ENCODE data around the gene QRICH2. TPM values are rescaled to one million over a fixed set of nuclear protein-coding genes. Genes with fewer than 3 reads are reported as not detected.

The QRICH2 gene
- total RNA-seq, 1 donor from 2014 or later, result 1.7 TPM

DNA sequence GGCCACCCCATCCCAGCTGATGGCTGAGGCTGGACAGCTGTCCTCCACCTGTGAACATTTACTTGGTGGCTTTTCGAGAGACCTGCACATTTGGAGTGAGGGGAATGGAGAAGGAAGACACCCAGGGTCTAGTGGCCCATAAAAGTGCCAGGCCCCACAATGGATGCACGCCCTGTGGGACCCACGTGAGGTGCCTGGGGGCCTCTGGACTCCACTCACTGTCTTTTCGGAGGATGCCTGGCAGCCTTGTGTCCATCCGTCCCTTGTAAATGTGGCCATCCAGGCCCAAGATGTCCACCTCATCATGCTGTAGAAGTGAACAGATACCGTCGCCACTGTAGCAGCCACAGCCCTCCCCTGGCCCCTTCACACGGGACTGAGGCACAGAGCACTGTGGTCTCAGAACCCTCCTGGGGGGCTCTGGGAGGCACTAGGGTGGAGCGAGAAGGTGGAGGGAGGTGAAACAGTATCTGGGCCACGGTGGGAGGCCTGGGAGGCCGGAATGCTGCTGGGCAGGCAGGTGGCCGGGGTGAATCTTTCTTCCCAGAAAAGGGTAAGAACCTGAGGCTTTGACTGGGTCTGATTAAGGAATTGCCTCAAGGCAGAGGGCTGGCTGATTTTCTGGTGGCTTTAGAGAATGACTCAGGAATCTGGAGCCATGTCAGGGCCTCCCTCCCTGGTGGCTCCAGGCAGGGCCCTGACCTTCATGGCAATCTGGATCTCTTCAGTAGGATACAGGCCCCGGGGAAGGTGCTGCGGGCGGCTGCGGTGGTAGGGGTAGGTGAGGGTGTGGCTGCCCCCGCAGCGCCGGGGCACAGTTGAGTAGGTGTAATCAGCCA, 31.4 kb downstream of the QRICH2 start:
- H3F3A ChIP-seq (ENCODE audit: low read depth), result peaks cover 7% of the 10 kb centered on the region
- Mint-ChIP-seq H3K27ac (no peak overlapping the region), H3K4me1 (peaks cover 2% of the 10 kb centered on the region), H3K27me3 (ENCODE audit: insufficient read depth, low read depth) (peaks cover 3% of the 10 kb centered on the region), H3K4me3 (peak overlapping the region; percentile 5), H3K9me3 (no peaks in the 10 kb centered on the region), H3K36me3 (no peaks in the 10 kb centered on the region)
- DNase-seq (ENCODE audit: low spot score), result no peak
- no peak overlapping the region for H3K9ac ChIP-seq
- no peaks in the 10 kb centered on the region for H3K27me3 ChIP-seq
- peaks cover 8% of the 10 kb centered on the region for H3K4me1 ChIP-seq
- no peaks in the 10 kb centered on the region for H3K79me2 ChIP-seq (ENCODE audit: low read depth)
- H3K36me3 ChIP-seq, result no peaks in the 10 kb centered on the region
- H3K9me3 ChIP-seq (ENCODE audit: low read depth), result no peaks in the 10 kb centered on the region
- no peak overlapping the region for H3K27ac ChIP-seq
- no peak overlapping the region for H3K4me2 ChIP-seq
- TF ChIP-seq EZH2 (IDR thresholded peaks at IDR 0.05) (no peak), EZH2phosphoT487 (IDR thresholded peaks at IDR 0.05) (no peak), CTCF (IDR thresholded peaks at IDR 0.05) (no peak)
- no peak overlapping the region for H2AFZ ChIP-seq (replicated peaks)
- peaks cover 10% of the 10 kb centered on the region for H4K20me1 ChIP-seq (ENCODE audit: low read depth)
- H3K4me3 ChIP-seq, result no peak overlapping the region

GRCh38 chr17:76276069-76276431, 32.0 kb downstream of the QRICH2 start:
- no peak overlapping the region for H3K9ac ChIP-seq
- Mint-ChIP-seq H3K4me3 (peak overlapping the region; percentile 7), H3K27ac (no peak overlapping the region), H3K27me3 (ENCODE audit: insufficient read depth, low read depth) (peaks cover 3% of the 10 kb centered on the region), H3K36me3 (no peaks in the 10 kb centered on the region), H3K9me3 (no peaks in the 10 kb centered on the region), H3K4me1 (peaks cover 2% of the 10 kb centered on the region)
- peaks cover 12% of the 10 kb centered on the region for H3K4me1 ChIP-seq
- H3F3A ChIP-seq (ENCODE audit: low read depth), result peaks cover 7% of the 10 kb centered on the region
- DNase-seq (ENCODE audit: low spot score), result no peak
- no peaks in the 10 kb centered on the region for H3K79me2 ChIP-seq (ENCODE audit: low read depth)
- no peak for TF ChIP-seq EZH2phosphoT487 (IDR thresholded peaks at IDR 0.05)
- H2AFZ ChIP-seq (replicated peaks), result no peak overlapping the region
- no peaks in the 10 kb centered on the region for H3K27me3 ChIP-seq
- no peak overlapping the region for H3K27ac ChIP-seq
- no peak overlapping the region for H3K4me3 ChIP-seq
- H3K9me3 ChIP-seq (ENCODE audit: low read depth), result no peaks in the 10 kb centered on the region
- H3K4me2 ChIP-seq, result no peak overlapping the region
- H3K36me3 ChIP-seq, result no peaks in the 10 kb centered on the region
- peaks cover 15% of the 10 kb centered on the region for H4K20me1 ChIP-seq (ENCODE audit: low read depth)

DNA sequence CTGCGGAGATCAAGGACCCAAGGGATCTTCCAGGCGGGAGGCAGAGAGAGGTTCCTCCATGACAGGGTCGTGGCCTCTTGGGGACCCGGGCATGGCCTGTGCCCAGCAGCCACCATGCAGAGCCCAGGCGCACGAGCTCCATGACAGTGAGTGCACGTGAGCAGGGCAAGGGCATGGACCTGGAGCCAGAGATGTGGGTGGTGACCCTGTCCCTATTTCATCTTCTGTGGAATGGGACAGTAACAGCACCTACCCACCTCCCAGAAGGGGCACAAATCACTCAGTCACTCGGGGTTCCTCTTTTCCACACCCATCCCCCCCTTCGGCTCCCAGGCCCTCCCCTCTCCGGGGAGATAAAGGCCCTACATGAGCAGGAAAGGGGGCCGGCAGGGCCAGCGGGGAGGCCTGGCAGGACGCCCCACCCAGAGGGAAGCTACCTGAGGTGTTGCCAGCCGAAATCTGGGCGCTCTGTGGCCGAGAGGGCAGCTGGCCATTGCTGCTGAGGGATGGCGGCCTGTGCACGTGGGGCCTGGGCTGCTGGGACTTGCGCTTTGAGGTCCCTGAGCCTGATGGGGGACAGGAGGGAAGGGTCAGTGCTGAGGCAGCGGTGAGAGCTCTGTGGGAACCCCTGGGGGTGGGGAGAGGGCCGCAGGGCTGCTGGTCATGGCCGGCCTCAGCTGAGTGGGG, 32.6 kb downstream of the QRICH2 start:
- TF ChIP-seq EZH2phosphoT487 (IDR thresholded peaks at IDR 0.05), result no peak
- Mint-ChIP-seq H3K36me3 (no peaks in the 10 kb centered on the region), H3K27me3 (ENCODE audit: insufficient read depth, low read depth) (peaks cover 3% of the 10 kb centered on the region), H3K4me3 (no peak overlapping the region), H3K27ac (no peak overlapping the region), H3K4me1 (peaks cover 7% of the 10 kb centered on the region), H3K9me3 (no peaks in the 10 kb centered on the region)
- H3K4me2 ChIP-seq, result no peak overlapping the region
- H2AFZ ChIP-seq (replicated peaks), result no peak overlapping the region
- H3K4me3 ChIP-seq, result no peak overlapping the region
- peaks cover 19% of the 10 kb centered on the region for H4K20me1 ChIP-seq (ENCODE audit: low read depth)
- H3K9me3 ChIP-seq (ENCODE audit: low read depth), result no peaks in the 10 kb centered on the region
- no peak overlapping the region for H3K9ac ChIP-seq
- H3K79me2 ChIP-seq (ENCODE audit: low read depth), result no peaks in the 10 kb centered on the region
- no peak for DNase-seq (ENCODE audit: low spot score)
- no peak overlapping the region for H3K27ac ChIP-seq
- no peaks in the 10 kb centered on the region for H3K27me3 ChIP-seq
- H3K36me3 ChIP-seq, result no peaks in the 10 kb centered on the region
- H3F3A ChIP-seq (ENCODE audit: low read depth), result peaks cover 7% of the 10 kb centered on the region
- peaks cover 12% of the 10 kb centered on the region for H3K4me1 ChIP-seq

DNA sequence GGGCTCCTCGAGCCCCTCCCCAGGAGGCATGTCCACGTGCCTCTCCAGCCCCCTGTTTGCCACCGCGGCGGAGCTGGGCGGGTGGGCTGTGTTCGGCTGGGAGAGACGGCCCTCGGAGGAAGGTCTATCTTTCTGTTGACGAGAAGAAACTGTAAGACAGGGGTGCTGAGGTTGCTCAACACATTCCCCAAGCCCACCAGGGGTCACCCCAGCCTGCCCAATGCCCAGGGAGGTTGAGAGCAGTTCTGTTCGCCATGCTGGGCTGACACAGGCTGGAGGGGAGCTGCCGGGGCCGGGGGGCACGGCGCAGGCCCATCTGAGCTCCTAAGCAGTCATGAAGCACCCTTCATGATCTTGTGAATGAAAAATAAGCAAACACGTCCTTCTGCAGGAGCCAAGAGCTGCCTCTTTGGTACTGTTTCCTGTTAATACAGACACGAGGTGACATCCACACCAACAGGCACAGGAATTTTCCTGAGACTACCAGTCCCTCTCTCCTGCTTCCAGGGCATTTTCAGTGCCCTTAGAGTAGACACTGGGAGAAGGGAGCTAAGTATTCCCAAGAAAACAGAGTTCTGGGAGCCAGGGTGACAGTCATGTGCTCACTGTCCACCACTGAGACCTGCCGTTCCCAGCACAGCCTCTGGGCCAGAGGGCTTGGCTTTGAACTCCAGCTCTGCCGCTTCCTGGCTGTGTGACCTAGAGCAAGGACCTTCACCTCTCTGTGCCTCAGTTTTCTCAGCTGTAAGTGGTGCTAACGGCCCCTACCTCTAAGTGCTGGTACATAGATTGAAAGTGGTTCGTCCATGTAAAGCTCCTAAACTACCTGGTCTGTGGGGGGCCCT, 33.7 kb downstream of the QRICH2 start:
- Mint-ChIP-seq H3K36me3 (no peaks in the 10 kb centered on the region), H3K27me3 (ENCODE audit: insufficient read depth, low read depth) (no peaks in the 10 kb centered on the region), H3K27ac (no peak overlapping the region), H3K4me3 (no peak overlapping the region), H3K9me3 (no peaks in the 10 kb centered on the region), H3K4me1 (peaks cover 12% of the 10 kb centered on the region)
- no peak overlapping the region for H3K4me3 ChIP-seq
- H3F3A ChIP-seq (ENCODE audit: low read depth), result peaks cover 7% of the 10 kb centered on the region
- H3K27me3 ChIP-seq, result no peaks in the 10 kb centered on the region
- H4K20me1 ChIP-seq (ENCODE audit: low read depth), result peaks cover 24% of the 10 kb centered on the region
- H3K27ac ChIP-seq, result no peak overlapping the region
- no peaks in the 10 kb centered on the region for H3K9me3 ChIP-seq (ENCODE audit: low read depth)
- TF ChIP-seq CTCF (IDR thresholded peaks at IDR 0.05) (no peak), EZH2phosphoT487 (IDR thresholded peaks at IDR 0.05) (no peak), EZH2 (IDR thresholded peaks at IDR 0.05) (no peak)
- H3K4me2 ChIP-seq, result no peak overlapping the region
- H3K4me1 ChIP-seq, result peaks cover 12% of the 10 kb centered on the region
- H3K79me2 ChIP-seq (ENCODE audit: low read depth), result peaks cover 5% of the 10 kb centered on the region
- H3K9ac ChIP-seq, result no peak overlapping the region
- H2AFZ ChIP-seq (replicated peaks), result no peak overlapping the region
- H3K36me3 ChIP-seq, result no peaks in the 10 kb centered on the region
- DNase-seq (ENCODE audit: low spot score), result no peak
